Esophagus squamous epithelium (tissue), 5 donors: Measurements from ENCODE around the gene ERI2. TPM values are rescaled to one million over a fixed set of nuclear protein-coding genes. Genes with fewer than 3 reads are reported as not detected.

Experiments used
- DNase-seq: peaks from one replicate; lab custom pipeline; 2025; lab: John Stamatoyannopoulos, UW
- H3K27ac ChIP-seq, 4 donors: fragments of 200-600 bp; sonication (generic); one replicate each; pipeline ENCODE4 v1.5.1; 2016 to 2019; ENCODE audit warnings: mild to moderate bottlenecking in 1 of 4
- H3K27me3 ChIP-seq, 4 donors: fragments of 200-600 bp; sonication (generic); 1 replicate in 3 of 4; 2 replicates in 1 of 4; pipeline versions ENCODE4 v1.5.1 to v1.6.0; 2017 to 2021; ENCODE audit warnings: antibody characterized with exemption in 1 of 4
- H3K36me3 ChIP-seq, 3 donors: fragments of 200-600 bp; sonication (generic); one replicate each; pipeline ENCODE4 v1.5.1; 2016 to 2019
- H3K4me1 ChIP-seq, 3 donors: fragments of 200-600 bp; sonication (generic); one replicate each; pipeline ENCODE4 v1.5.1; 2017 to 2019
- H3K4me3 ChIP-seq, 4 donors: fragments of 200-600 bp; sonication (generic); 1 replicate in 3 of 4; 2 replicates in 1 of 4; pipeline ENCODE4 v1.5.1; 2016 to 2019; ENCODE audit warnings: mild to moderate bottlenecking in 2 of 4, moderate library complexity in 1 of 4
- H3K9me3 ChIP-seq, 3 donors: fragments of 200-600 bp; sonication (generic); one replicate each; pipeline ENCODE4 v1.5.1; 2016 to 2019
- POLR2A ChIP-seq, 4 donors: fragments of 450-650 bp; IDR thresholded peaks; one replicate each; pipeline ENCODE4 v1.6.1; 2017; ENCODE audit warnings: antibody characterized with exemption in 4 of 4, mild to moderate bottlenecking in 4 of 4, moderate library complexity in 3 of 4
- WGBS, 2 donors: methylation state at CpG; one replicate each; pipeline ENCODE4 v1.1.5; 2018; 5-methylcytosine and 5-hydroxymethylcytosine counted together
- intact Hi-C: fragments of 100-400 bp; cut with DNase I; formaldehyde crosslinking; loops from one replicate; pipeline ENCODE4 v1.15.0; 2022
- total RNA-seq, 4 donors: library from RNA; depleted of rRNA; stranded (reverse); fragments of >200 nt; gene quantifications; one replicate each; pipeline ENCODE4 v1.1.0, GENCODE V29; 2016
- TF ChIP-seq, protein P1 (sequence below), 6 experiments: fragments of 450-650 bp in 4 of 6; fragments of 200-600 bp in 2 of 6; sonication (generic) in 2 of 6; IDR thresholded peaks; one replicate each; pipeline ENCODE4 v1.5.1; 2016 to 2019; ENCODE audit warnings: antibody characterized with exemption in 6 of 6, mild to moderate bottlenecking in 4 of 6, moderate library complexity in 4 of 6
- donor health status: DM: yes; HTN: yes; CAD: no.

ERI2 gene
- total RNA-seq, 4 donors from 2014 or later: 12.5 to 20.0 (median 19.0) TPM

- TF ChIP-seq, protein P1, sequence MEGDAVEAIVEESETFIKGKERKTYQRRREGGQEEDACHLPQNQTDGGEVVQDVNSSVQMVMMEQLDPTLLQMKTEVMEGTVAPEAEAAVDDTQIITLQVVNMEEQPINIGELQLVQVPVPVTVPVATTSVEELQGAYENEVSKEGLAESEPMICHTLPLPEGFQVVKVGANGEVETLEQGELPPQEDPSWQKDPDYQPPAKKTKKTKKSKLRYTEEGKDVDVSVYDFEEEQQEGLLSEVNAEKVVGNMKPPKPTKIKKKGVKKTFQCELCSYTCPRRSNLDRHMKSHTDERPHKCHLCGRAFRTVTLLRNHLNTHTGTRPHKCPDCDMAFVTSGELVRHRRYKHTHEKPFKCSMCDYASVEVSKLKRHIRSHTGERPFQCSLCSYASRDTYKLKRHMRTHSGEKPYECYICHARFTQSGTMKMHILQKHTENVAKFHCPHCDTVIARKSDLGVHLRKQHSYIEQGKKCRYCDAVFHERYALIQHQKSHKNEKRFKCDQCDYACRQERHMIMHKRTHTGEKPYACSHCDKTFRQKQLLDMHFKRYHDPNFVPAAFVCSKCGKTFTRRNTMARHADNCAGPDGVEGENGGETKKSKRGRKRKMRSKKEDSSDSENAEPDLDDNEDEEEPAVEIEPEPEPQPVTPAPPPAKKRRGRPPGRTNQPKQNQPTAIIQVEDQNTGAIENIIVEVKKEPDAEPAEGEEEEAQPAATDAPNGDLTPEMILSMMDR (IDR thresholded peaks at IDR 0.05): no peak
- no peak for TF ChIP-seq POLR2A (IDR thresholded peaks at IDR 0.05)
- peaks cover 0 to 53% (median 6%) of the 10 kb centered on the region in 3 donors for H3K36me3 ChIP-seq
Measured at GRCh38 chr16:20801278-20801677, 5.0 kb downstream of the ERI2 start.

GRCh38 chr16:20799599-20799998, 6.7 kb downstream of the ERI2 start:
- DNase-seq: no peak
- Histone ChIP-seq H3K27me3 (no peaks in the 10 kb centered on the region), H3K4me3 (no peak overlapping the region), H3K36me3 (peaks cover 0 to 64% (median 6%) of the 10 kb centered on the region in 3 donors), H3K4me1 (peaks cover 0 to under 1% (median 0%) of the 10 kb centered on the region in 3 donors), H3K9me3 (no peaks in the 10 kb centered on the region), H3K27ac (no peak overlapping the region)
- intact Hi-C loops: no loop called here
- no peak for TF ChIP-seq POLR2A (IDR thresholded peaks at IDR 0.05)
- TF ChIP-seq, protein P1 (IDR thresholded peaks at IDR 0.05): peak in 5 of 6 experiments; percentile 45 to 66 (median 50)
- WGBS, 2 donors: 45 to 53% methylated on average over 2 of the region's 2 CpGs

More at GRCh38 chr16:20801278-20801677, 5.0 kb downstream of the ERI2 start:
- intact Hi-C loops: no loop called here
- Histone ChIP-seq H3K27me3 (no peaks in the 10 kb centered on the region), H3K9me3 (no peaks in the 10 kb centered on the region), H3K4me1 (peaks cover 0 to 14% (median 7%) of the 10 kb centered on the region in 3 donors), H3K4me3 (no peak overlapping the region), H3K27ac (no peak overlapping the region)
- WGBS, 2 donors: 36 to 42% methylated on average over 1 of the region's 1 CpG
- DNase-seq: no peak

DNA sequence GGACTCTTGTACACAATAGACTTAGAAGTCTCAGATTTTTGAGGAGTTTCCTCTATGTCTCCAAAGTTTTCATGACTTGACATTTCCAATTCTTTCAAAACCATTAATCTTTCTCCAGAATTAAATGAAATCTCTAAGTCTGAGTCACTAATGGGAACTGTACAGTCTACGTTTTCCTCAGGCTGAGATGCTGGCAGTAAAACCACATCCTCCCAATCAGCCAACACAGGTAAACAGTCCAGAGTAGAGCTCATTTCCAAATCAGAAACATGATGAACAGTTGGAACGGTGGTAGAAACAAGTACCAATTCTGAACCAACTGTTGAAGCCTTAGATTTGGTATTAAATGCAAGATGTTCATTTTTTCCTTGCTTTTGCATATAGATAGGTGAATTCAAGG, 7.9 kb downstream of the ERI2 start:
- intact Hi-C loops: no loop called here
- H3K9me3 ChIP-seq: no peaks in the 10 kb centered on the region
- H3K4me1 ChIP-seq: no peaks in the 10 kb centered on the region
- no peak for DNase-seq
- no peaks in the 10 kb centered on the region for H3K27me3 ChIP-seq
- H3K27ac ChIP-seq: no peak overlapping the region
- no peak for TF ChIP-seq POLR2A (IDR thresholded peaks at IDR 0.05)
- H3K36me3 ChIP-seq: peaks cover 0 to 64% (median 6%) of the 10 kb centered on the region in 3 donors
- H3K4me3 ChIP-seq: no peak overlapping the region
- WGBS, 2 donors: 50 to 70% methylated on average over 2 of the region's 2 CpGs

DNA sequence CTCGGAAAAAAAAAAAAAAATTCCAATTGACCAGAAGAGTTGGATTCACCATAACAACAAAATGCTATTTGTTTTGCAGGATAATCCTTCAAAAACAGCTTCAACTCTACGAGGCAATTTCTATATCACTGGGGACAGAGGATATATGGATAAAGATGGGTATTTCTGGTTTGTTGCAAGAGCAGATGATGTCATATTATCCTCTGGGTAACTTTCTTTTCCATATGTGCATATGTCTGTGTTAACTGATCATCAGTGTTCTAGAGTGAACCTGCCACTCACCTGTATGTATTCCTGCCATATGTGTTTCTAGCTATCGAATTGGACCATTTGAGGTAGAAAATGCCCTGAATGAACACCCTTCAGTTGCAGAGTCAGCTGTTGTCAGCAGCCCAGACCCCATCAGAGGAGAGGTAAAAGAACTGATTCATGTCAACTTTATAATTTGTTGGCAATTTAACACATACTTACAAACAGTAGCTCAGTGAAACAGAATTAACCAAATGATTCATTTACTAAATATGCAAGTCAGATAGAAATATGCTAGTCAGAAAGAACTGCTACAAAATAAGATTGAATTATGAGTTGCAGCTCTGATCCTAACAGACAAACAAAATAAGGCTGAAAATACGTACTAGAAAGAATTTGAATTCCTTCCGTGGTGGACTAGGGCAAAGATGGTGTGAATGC, 14.2 kb downstream of the ERI2 start:
- H3K27ac ChIP-seq: no peak overlapping the region
- H3K4me1 ChIP-seq: no peaks in the 10 kb centered on the region
- H3K4me3 ChIP-seq: no peak overlapping the region
- intact Hi-C loops: no loop called here
- no peak for DNase-seq
- no peaks in the 10 kb centered on the region for H3K27me3 ChIP-seq
- H3K36me3 ChIP-seq: peaks cover 0 to 18% (median 0%) of the 10 kb centered on the region in 3 donors
- TF ChIP-seq POLR2A (IDR thresholded peaks at IDR 0.05): no peak
- TF ChIP-seq, protein P1 (IDR thresholded peaks at IDR 0.05): no peak
- no peaks in the 10 kb centered on the region for H3K9me3 ChIP-seq
- WGBS, 2 donors: 78 to 83% methylated on average over 5 of the region's 5 CpGs

GRCh38 chr16:20789130-20789529, 17.1 kb downstream of the ERI2 start:
- H3K9me3 ChIP-seq: no peaks in the 10 kb centered on the region
- TF ChIP-seq, protein P1 (IDR thresholded peaks at IDR 0.05): no peak
- TF ChIP-seq POLR2A (IDR thresholded peaks at IDR 0.05): no peak
- no peaks in the 10 kb centered on the region for H3K27me3 ChIP-seq
- H3K36me3 ChIP-seq: no peaks in the 10 kb centered on the region
- H3K4me3 ChIP-seq: no peak overlapping the region
- DNase-seq: no peak
- no peak overlapping the region for H3K27ac ChIP-seq
- H3K4me1 ChIP-seq: no peaks in the 10 kb centered on the region
- intact Hi-C loops: no loop called here
